Measurements from ENCODE around the gene IPO11.

The IPO11 gene

GRCh38 chr5:62412549-62413329 lies at the start of gene IPO11:
Gene IPO11 (plus strand): TSS chr5:62412763. CDS start chr5:62437280, 24,517 bp downstream.
- DNase-seq (ENCODE audit: low spot score): peak; percentile 99

GRCh38 chr5:62369039-62369438 lies 43.5 kb upstream of the IPO11 start:
- no peak for DNase-seq (ENCODE audit: low spot score)

GRCh38 chr5:62371409-62371808 lies 41.2 kb upstream of the IPO11 start:
- no peak for DNase-seq (ENCODE audit: low spot score)

GRCh38 chr5:62372600-62372999 lies 40.0 kb upstream of the IPO11 start:
- no peak for DNase-seq (ENCODE audit: low spot score)

- no peak for DNase-seq (ENCODE audit: low spot score)
These were observed 39.2 kb upstream of the IPO11 start for GRCh38 chr5:62373382-62373781.

- no peak for DNase-seq (ENCODE audit: low spot score)
These were observed 38.5 kb upstream of the IPO11 start for GRCh38 chr5:62374090-62374489.

- DNase-seq (ENCODE audit: low spot score): no peak
These were observed 36.9 kb upstream of the IPO11 start for GRCh38 chr5:62375627-62376026.

- DNase-seq (ENCODE audit: low spot score): no peak
These were observed 36.5 kb upstream of the IPO11 start for GRCh38 chr5:62376064-62376463.

GRCh38 chr5:62385131-62385530 lies 27.4 kb upstream of the IPO11 start:
- DNase-seq (ENCODE audit: low spot score): no peak

- DNase-seq (ENCODE audit: low spot score): no peak
These were observed 26.7 kb upstream of the IPO11 start for GRCh38 chr5:62385816-62386400.

- no peak for DNase-seq (ENCODE audit: low spot score)
These were observed 25.7 kb upstream of the IPO11 start for GRCh38 chr5:62386824-62387223.

GRCh38 chr5:62395210-62395950 lies 17.2 kb upstream of the IPO11 start:
- DNase-seq (ENCODE audit: low spot score): no peak

- DNase-seq (ENCODE audit: low spot score): peak; percentile 98
These were observed 8.9 kb upstream of the IPO11 start, which contains the start of gene DIMT1 for GRCh38 chr5:62403411-62404250. Gene DIMT1 (minus strand): TSS chr5:62403905. CDS start chr5:62403772, 133 bp downstream.

GRCh38 chr5:62413711-62414110 lies 1.1 kb downstream of the IPO11 start:
- DNase-seq (ENCODE audit: low spot score): peak; percentile 39

GRCh38 chr5:62418462-62419076 lies 6.0 kb downstream of the IPO11 start:
- DNase-seq (ENCODE audit: low spot score): no peak

GRCh38 chr5:62419609-62420008 lies 7.0 kb downstream of the IPO11 start:
- DNase-seq (ENCODE audit: low spot score): no peak

GRCh38 chr5:62421414-62421813 lies 8.9 kb downstream of the IPO11 start:
- no peak for DNase-seq (ENCODE audit: low spot score)

- no peak for DNase-seq (ENCODE audit: low spot score)
These were observed 12.2 kb downstream of the IPO11 start for GRCh38 chr5:62424763-62425162.

GRCh38 chr5:62431735-62432620 lies 19.4 kb downstream of the IPO11 start:
- no peak for DNase-seq (ENCODE audit: low spot score)

- no peak for DNase-seq (ENCODE audit: low spot score)
These were observed 20.1 kb downstream of the IPO11 start for GRCh38 chr5:62432621-62433064.

Measured in RKO (cell line).